ENCODE results near the gene ARID4A. TPM values are rescaled to one million over a fixed set of nuclear protein-coding genes. Genes with fewer than 3 reads are reported as not detected.

ARID4A gene
- total RNA-seq, 2 experiments from 2014 or later, result 18.6 to 19.8 TPM

Other genes with a start within 250 kb of the ARID4A start
- not detected for gene ARMH4, start 146.3 kb upstream of the ARID4A start, total RNA-seq
- gene ACTR10, start 98.4 kb upstream of the ARID4A start, total RNA-seq, result 10 to 100 TPM; 31.0 to 35.1 TPM
- gene PSMA3, start 53.7 kb upstream of the ARID4A start, total RNA-seq, result 100 to 1,000 TPM; 397 to 408 TPM
- gene TOMM20L, start 97.4 kb downstream of the ARID4A start, total RNA-seq, result not detected
- gene TIMM9, start 129.0 kb downstream of the ARID4A start, total RNA-seq, result 10 to 100 TPM; 82.0 to 91.6 TPM
- gene KIAA0586, start 129.2 kb downstream of the ARID4A start, total RNA-seq, result 10 to 100 TPM; 22.0 to 25.1 TPM

Data from activated naive CD8-positive, alpha-beta T cell treated with anti-CD3 and anti-CD28 coated beads for 36 hours (primary cell).